Stimulated activated CD8-positive, alpha-beta memory T cell treated with anti-CD3 and anti-CD28 coated beads, Interleukin-12 subunit alpha, Interleukin-12 subunit beta, amount 100 ng/mL, for 1 hour (primary cell): ENCODE measurements around the gene TPM1.
"Not testable (repeated sequence)": the region's sequence is repeated elsewhere in the genome, so short reads cannot be mapped to it uniquely, and the experiment has no call there.

Source experiments
- DNase-seq: peaks from one replicate; pipeline ENCODE4 v3.0.0-alpha.2; 2020; ENCODE audit warnings: low read depth

TPM1 gene

GRCh38 chr15:63041974-63042876 lies at the start of gene TPM1:
TPM1 (plus strand) TSS chr15:63042747; CDS start chr15:63042830, 83 bp downstream.
- no peak for DNase-seq

DNA sequence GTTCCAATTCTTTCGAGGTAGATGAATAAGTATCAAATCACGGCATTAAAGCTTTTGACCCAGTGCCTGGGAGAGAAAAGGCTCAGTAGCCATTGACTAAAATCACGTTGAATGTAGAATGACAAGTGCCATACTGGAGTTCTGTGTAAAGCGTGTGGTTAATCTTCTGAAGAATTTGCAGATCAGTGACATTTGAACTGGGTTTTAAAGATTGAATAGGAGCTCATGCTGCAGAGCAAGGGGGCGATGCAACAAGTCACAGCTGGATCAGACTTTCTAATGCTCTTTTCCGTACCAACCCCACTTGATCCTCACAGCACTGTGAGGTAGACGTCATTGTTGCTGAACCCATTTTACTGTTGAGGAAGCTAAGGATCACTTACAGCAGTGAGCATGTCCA lies 49.5 kb upstream of the TPM1 start:
- no peak for DNase-seq

- DNase-seq: not testable (repeated sequence)
Measured at GRCh38 chr15:62993632-62994031, 48.9 kb upstream of the TPM1 start.

DNA sequence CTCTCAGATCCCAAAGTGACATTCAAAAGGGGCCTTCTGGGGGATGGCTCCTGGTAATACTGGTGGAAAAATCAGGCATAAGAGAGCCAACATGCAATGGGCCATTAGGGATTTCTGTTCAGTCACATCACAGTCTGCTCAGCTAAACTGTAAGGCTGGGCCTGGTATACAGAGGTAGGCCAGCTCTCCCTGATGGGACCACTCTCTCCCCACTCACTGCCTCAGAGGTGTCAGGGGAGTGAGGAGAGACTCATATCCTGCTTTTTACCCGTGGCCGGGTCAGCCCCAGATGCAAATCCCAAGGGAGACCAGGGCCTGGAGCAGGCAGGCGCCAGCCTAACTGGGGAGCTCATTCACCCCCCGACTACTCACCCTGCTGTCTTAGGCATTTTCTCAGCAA lies 48.1 kb upstream of the TPM1 start:
- no peak for DNase-seq

DNA sequence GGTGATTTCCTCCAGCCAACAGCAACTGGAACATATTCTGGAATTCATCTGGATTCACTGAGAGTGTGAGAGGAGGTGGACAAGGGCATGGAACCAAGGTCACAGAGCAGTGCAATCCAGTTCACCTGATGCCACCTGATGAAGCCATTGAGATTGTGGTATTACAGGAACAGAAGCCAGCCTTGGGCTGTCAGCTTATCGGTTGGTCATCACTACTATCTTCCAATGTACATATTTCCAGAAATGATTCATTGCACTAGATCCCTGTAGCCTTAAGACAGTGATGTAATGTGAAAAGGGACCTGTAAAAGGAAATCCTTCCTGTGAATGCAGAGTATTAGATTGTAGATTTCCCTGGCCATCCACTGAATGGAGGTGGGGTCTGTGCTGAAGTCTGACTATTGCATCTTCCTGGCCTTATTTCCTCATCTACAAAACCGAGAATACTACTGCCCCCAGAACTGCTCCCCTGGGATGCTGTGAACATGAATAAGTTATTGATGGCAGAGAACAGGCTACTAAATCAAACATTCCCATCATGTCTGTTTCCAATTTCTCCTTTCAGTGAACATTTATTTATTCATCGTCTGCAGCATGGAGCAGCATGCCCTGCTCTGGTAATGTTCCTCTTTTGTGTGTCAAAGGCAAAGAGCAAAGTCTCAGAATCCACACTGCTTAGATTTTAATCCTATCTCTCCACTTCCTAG lies 47.4 kb upstream of the TPM1 start:
- DNase-seq: no peak

DNA sequence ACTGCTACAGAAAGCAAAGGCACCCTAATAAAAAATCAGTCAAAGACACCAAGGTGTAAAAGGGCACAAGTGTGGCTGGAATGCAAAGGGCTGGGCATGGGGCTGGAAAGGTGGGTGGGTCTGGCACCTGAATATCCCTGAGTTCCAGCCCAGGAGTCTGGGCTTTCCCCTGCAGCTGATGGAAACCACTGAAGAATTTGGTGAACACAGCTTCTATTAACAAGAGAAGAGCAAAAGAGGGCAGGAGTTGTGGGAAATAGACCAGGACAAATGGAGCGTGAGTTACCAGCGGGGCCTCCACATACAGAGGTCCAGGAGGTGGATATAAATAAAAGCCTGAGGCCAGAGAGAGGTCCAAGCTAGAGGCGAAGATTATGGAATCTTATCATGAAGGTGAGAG lies 45.1 kb upstream of the TPM1 start:
- DNase-seq: no peak

DNA sequence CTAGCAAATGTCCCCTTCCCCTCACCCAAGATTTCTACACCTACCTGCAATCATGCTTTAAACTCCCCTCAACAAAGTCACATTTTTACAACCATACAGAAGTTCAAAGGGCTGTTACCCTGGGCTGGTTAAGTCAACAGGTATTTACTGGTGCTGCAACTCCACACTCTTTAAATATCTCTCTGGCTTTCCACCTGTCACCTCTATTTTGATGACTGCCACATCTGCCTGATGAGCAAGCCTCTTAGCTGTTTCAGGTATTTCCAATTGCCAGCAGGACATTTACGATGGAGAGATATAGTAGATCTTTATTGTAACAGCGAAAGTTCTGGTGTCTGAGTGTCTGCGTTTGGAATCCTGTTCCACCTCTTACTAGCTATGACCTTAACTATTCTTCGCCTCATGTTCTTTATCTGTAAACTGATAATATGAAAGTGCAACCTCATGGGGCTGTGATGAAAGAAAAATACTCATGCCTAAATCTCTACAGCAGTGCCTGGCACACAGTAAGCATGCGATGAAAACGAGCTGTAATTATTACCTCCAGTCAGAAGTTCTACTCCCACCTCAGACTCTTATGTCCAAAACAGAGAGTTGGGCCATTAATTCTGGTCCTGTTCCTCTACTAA lies 44.2 kb upstream of the TPM1 start:
- no peak for DNase-seq

GRCh38 chr15:62999178-62999577 lies 43.4 kb upstream of the TPM1 start:
- DNase-seq: no peak

- no peak for DNase-seq
Measured at GRCh38 chr15:62999923-63000561, 42.5 kb upstream of the TPM1 start.

DNA sequence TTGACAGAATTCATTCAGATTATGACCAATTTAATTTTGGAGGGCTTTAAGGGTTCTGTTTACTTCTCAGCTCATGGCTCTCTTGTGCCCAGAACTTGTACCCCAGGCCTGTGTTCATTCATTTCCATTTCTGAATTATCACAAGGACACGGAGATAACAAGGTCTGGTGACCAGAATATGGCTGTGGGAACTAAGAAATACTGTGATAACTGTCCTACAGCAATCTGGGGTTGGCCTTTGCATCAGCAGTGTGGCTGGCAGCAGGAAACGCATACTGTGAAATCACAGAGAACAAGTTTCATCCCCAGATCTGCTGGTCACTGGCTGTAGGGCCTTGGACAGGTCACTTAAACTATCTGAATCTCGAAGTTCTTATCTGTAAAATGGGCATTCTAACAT lies 41.8 kb upstream of the TPM1 start:
- no peak for DNase-seq

- DNase-seq: no peak
Measured at GRCh38 chr15:63004211-63004610, 38.3 kb upstream of the TPM1 start.

GRCh38 chr15:63006032-63006878 lies 36.3 kb upstream of the TPM1 start:
- DNase-seq: no peak

GRCh38 chr15:63008333-63009049 lies 34.1 kb upstream of the TPM1 start:
- DNase-seq: no peak

DNA sequence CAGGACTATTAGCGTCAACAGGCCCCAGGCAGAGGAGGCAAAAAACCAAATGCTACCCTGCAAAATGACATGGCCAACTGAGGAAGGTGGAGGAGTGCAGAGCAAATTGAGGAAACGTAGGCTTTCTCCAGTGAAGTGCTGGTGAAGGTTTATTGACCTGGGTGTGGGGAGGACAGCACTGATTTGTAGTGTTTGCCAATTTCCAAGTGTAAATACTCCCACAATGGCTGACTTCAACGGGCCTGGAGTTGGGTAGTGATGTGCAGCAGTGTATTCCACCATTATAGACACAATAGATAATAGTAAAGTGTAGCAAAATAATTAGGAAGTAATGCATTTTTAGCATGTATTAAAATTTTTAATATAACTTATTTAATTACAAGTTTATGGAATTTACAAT lies 32.2 kb upstream of the TPM1 start:
- DNase-seq: no peak

DNA sequence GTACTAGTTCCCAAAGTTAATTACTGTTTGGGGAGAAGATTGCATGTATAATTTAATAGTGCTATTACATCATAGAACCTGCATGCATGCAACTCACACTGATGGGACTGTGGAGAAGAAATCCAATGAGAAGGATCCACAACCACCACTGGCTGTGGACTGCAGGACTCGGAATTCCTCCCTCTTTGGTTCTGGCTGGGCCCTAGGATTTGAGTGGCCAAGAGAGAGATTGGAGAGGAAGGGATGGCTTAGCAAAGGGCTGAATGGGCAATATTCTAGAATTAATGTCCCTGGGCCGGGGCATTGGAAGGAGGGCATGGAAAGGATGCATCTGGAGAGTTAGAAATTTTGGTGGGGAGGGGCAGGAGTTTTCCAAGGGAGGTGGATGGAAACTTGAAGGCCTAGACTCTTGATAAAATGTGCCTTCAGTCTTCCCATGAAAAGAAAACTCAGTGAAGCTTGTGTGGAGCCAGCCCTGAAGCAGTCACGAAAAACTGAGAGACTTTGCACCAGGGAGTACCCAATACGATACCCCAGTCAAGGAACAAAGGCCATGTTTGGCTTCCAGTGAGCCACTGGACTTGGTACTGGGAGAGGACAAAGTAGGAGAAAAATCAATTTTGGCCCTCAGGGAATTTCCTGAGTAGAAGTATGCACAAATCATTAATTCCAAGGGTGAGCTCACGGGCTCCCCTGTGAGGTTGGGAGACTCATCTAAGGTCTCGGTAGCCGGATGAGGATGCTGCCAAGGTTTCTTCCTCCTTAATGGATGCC lies 31.4 kb upstream of the TPM1 start:
- no peak for DNase-seq

GRCh38 chr15:63012444-63012843 lies 30.1 kb upstream of the TPM1 start:
- no peak for DNase-seq

DNA sequence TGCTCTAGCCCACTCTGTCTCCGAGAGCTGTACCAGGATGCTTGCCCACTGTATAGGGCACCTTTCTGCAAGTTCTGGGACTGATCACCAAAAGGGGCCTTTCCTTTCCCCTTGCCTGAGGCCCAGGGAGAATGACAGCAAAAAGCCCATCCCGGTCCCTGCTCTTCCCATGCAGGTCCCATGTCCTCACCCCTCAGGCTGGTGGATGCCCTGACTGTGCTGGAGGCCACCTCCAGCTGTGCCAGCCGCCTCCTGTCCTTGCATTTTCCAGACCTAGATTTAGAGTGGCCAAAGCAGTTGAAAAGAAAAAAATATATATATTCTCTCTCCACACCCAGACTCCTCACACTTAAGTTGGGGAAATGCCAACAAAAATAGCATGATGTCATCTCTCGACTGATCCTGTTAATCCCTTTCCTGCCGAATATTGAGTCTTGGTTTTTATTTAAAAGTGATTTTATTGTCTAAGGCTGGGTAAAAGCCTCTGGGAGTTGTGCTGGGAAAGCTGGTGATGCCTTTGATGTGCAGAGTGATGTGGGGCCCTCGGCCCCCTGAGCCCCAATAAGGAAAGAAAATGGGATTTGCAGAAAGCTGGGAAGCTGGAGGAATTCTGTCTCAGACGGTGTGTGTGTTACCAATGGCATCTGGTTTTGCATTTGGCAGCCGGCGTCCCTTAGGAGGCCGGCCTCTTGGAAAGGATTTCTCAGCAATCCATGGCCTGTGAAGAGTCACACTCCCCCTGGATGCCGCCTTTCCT lies 29.3 kb upstream of the TPM1 start:
- no peak for DNase-seq

GRCh38 chr15:63014578-63014977 lies 28.0 kb upstream of the TPM1 start:
- DNase-seq: no peak

- DNase-seq: no peak
Measured at GRCh38 chr15:63015618-63016017, 26.9 kb upstream of the TPM1 start.
